Lung (tissue), 12 donors: Measurements from ENCODE around the gene RTF1. TPM values are rescaled to one million over a fixed set of nuclear protein-coding genes. Genes with fewer than 3 reads are reported as not detected.

Experiments
- ATAC-seq: fragments of 200-7000 bp; cut with Tn5 transposase; one replicate; pipeline ENCODE4 v1.9.1; 2020; ENCODE audit warnings: moderate number of reproducible peaks; ENCODE audit not compliant: insufficient read depth, low FRiP score
- DNase-seq, 3 donors: peaks; one replicate each; pipeline ENCODE4 v3.0.0-alpha.2; 2013 to 2017
- H3K27ac ChIP-seq, 2 donors: one replicate each; pipeline ENCODE4 v1.5.1; 2013; ENCODE audit warnings: mild to moderate bottlenecking in 2 of 2, moderate library complexity in 2 of 2, control low read depth in 1 of 2, inconsistent platforms in 1 of 2, low read depth in 1 of 2, low read length in 1 of 2
- H3K27me3 ChIP-seq, 3 donors: one replicate each; pipeline ENCODE4 v1.5.1; 2013; ENCODE audit warnings: low read length in 2 of 3; ENCODE audit not compliant: control insufficient read depth in 3 of 3, insufficient read depth in 3 of 3
- H3K36me3 ChIP-seq, 4 donors: one replicate each; pipeline ENCODE4 v1.5.1; 2013; ENCODE audit warnings: low read length in 4 of 4, mild to moderate bottlenecking in 1 of 4, moderate library complexity in 1 of 4; ENCODE audit not compliant: control insufficient read depth in 4 of 4, insufficient read depth in 4 of 4
- H3K4me1 ChIP-seq, 5 donors: one replicate each; pipeline ENCODE4 v1.5.1; 2013; ENCODE audit warnings: low read length in 5 of 5, mild to moderate bottlenecking in 2 of 5, moderate library complexity in 1 of 5; ENCODE audit not compliant: control insufficient read depth in 5 of 5, insufficient read depth in 5 of 5
- H3K4me3 ChIP-seq: one replicate; pipeline ENCODE4 v1.5.1; 2013; ENCODE audit warnings: mild to moderate bottlenecking, control low read depth, moderate library complexity
- H3K9ac ChIP-seq, 2 donors: one replicate each; pipeline ENCODE4 v1.5.1; 2013; ENCODE audit warnings: low read length in 2 of 2, control low read depth in 1 of 2; ENCODE audit not compliant: insufficient read depth in 1 of 2
- H3K9me3 ChIP-seq, 4 donors: one replicate each; pipeline ENCODE4 v1.5.1; 2013; ENCODE audit warnings: low read length in 3 of 4, mild to moderate bottlenecking in 1 of 4, moderate library complexity in 1 of 4; ENCODE audit not compliant: control insufficient read depth in 4 of 4, insufficient read depth in 3 of 4
- CTCF ChIP-seq: IDR thresholded peaks from 2 replicates; pipeline ENCODE4 v1.5.1; 2012; ENCODE audit warnings: mild to moderate bottlenecking; ENCODE audit errors: control extremely low read depth, extremely low read depth
- WGBS, 2 donors: extraction: QIAGEN DNeasy Blood & Tissue Kit; methylation state at CpG; one replicate each; pipeline ENCODE4 v1.1.7; 2013; 5-methylcytosine and 5-hydroxymethylcytosine counted together
- polyA plus RNA-seq, 2 donors: library from polyadenylated mRNA; stranded (reverse); fragments of 200-250 nt; gene quantifications; one replicate each; pipeline ENCODE4 v1.2.1, GENCODE V29; 2013
- total RNA-seq, 2 donors: library from RNA; depleted of rRNA in 1 of 2; stranded (reverse); fragments of >200 nt in 1 of 2; gene quantifications; one replicate each; pipeline ENCODE4 v1.2.1, GENCODE V29; 2014 to 2021
- donor health status: control.
- donor health status: control.
- donor health status: Bipolar disorder and iron deficiency.
- donor health status: healthy.
- donor health status: DM: yes; HTN: yes; CAD: no.

The RTF1 gene
- total and polyA plus RNA-seq, 4 donors: 14.4 to 38.6 (median 19.4) TPM

- no peak overlapping the region for H3K9ac ChIP-seq
- H3K27ac ChIP-seq: no peak overlapping the region
- no peaks in the 10 kb centered on the region for H3K9me3 ChIP-seq
- ATAC-seq (no peak), DNase-seq (no peak)
- no peak for TF ChIP-seq CTCF
- WGBS, 2 donors: 62 to 83% methylated on average over 2 of the region's 2 CpGs
- no peaks in the 10 kb centered on the region for H3K27me3 ChIP-seq
- no peak overlapping the region for H3K4me3 ChIP-seq
- no peaks in the 10 kb centered on the region for H3K4me1 ChIP-seq
- peaks cover 7 to 15% (median 12%) of the 10 kb centered on the region in 4 donors for H3K36me3 ChIP-seq
Observed at GRCh38 chr15:41443275-41443674, 26.4 kb downstream of the RTF1 start.

DNA sequence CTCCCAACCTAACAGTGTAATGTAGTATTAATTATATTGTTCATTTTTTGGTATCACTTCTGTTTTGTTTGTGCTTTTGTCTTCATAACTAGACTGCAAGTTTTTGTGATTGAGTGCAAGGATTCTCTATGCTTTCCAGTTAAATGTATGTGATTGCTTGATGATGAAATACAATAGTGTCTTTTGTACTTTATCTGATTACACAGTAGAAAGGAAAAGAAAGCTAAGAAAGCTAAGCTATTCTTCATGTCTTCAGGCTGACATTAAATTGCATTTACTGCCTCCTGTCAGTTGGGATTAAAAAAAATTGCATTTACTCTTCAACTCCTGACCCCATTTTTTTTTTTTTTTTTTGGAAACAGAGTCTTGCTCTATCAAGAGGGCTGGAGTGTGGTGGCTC lies 28.5 kb downstream of the RTF1 start:
- Histone ChIP-seq H3K9me3 (no peaks in the 10 kb centered on the region), H3K9ac (no peak overlapping the region), H3K4me1 (no peaks in the 10 kb centered on the region), H3K27ac (no peak overlapping the region), H3K36me3 (peaks cover 6 to 10% (median 7%) of the 10 kb centered on the region in 4 donors), H3K27me3 (no peaks in the 10 kb centered on the region), H3K4me3 (no peak overlapping the region)
- DNase-seq (no peak), ATAC-seq (no peak)
- no peak for TF ChIP-seq CTCF

GRCh38 chr15:41462084-41462795 lies 45.3 kb downstream of the RTF1 start:
- Histone ChIP-seq H3K36me3 (peaks cover 21 to 35% (median 29%) of the 10 kb centered on the region in 4 donors), H3K27ac (no peak overlapping the region), H3K9me3 (no peaks in the 10 kb centered on the region), H3K27me3 (no peaks in the 10 kb centered on the region), H3K9ac (no peak overlapping the region), H3K4me1 (peaks cover 0 to 1% (median 0%) of the 10 kb centered on the region in 5 donors), H3K4me3 (no peak overlapping the region)
- DNase-seq (no peak), ATAC-seq (no peak)
- no peak for TF ChIP-seq CTCF
- 55 to 64% methylated on average over 4 of the region's 4 CpGs for WGBS, 2 donors
